ENCODE results near the gene ZNF407.
"Not testable (repeated sequence)": the region's sequence is repeated elsewhere in the genome, so short reads cannot be mapped to it uniquely, and the experiment has no call there.

ZNF407 gene

GRCh38 chr18:75100832-75101630 lies 503.4 kb downstream of the ZNF407 start:
- POLR2A ChIA-PET = no interaction called here
- CTCF ChIA-PET = no interaction called here
- no peak for TF ChIP-seq FOXA1 (IDR thresholded peaks at IDR 0.05)
- no peak for TF ChIP-seq SUZ12 (IDR thresholded peaks at IDR 0.05)
- no peak for TF ChIP-seq SP1 (IDR thresholded peaks at IDR 0.05)
- DNase-seq (ENCODE audit: extremely low spot score) = no peak

- TF ChIP-seq FOXK2 (IDR thresholded peaks at IDR 0.05) (no peak), CTBP1 (IDR thresholded peaks at IDR 0.05; ENCODE audit: borderline replicate concordance) (no peak), ELF4 (IDR thresholded peaks at IDR 0.05) (no peak), ZNF384 (IDR thresholded peaks at IDR 0.05) (no peak), L3MBTL2 (conservative IDR thresholded peaks at IDR 0.05) (no peak), LEF1 (IDR thresholded peaks at IDR 0.05; ENCODE audit: borderline replicate concordance) (no peak), ARNT (IDR thresholded peaks at IDR 0.05) (no peak), FOXM1 (IDR thresholded peaks at IDR 0.05; ENCODE audit: borderline replicate concordance) (no peak), TARDBP (IDR thresholded peaks at IDR 0.05) (no peak), SP1 (IDR thresholded peaks at IDR 0.05) (no peak), SUZ12 (IDR thresholded peaks at IDR 0.05) (no peak), NFRKB (IDR thresholded peaks at IDR 0.05) (no peak)
- POLR2A ChIA-PET = no interaction called here
- DNase-seq (ENCODE audit: extremely low spot score) = no peak
- CTCF ChIA-PET = no interaction called here
Measured at GRCh38 chr18:75101916-75102315, 504.2 kb downstream of the ZNF407 start.

GRCh38 chr18:75104029-75104428 lies 506.4 kb downstream of the ZNF407 start:
- DNase-seq (ENCODE audit: extremely low spot score); POLR2A ChIA-PET; CTCF ChIA-PET: not testable (repeated sequence)

- DNase-seq (ENCODE audit: extremely low spot score) = no peak
- TF ChIP-seq FOXM1 (IDR thresholded peaks at IDR 0.05; ENCODE audit: borderline replicate concordance) = no peak
- TF ChIP-seq CTBP1 (IDR thresholded peaks at IDR 0.05; ENCODE audit: borderline replicate concordance) = no peak
- no peak for TF ChIP-seq BHLHE40 (IDR thresholded peaks at IDR 0.05; ENCODE audit: borderline replicate concordance)
- no peak for TF ChIP-seq NFRKB (IDR thresholded peaks at IDR 0.05)
- no peak for TF ChIP-seq ZNF384 (IDR thresholded peaks at IDR 0.05)
- TF ChIP-seq ARNT (IDR thresholded peaks at IDR 0.05) = no peak
- no peak for TF ChIP-seq FOXK2 (IDR thresholded peaks at IDR 0.05)
- no peak for TF ChIP-seq TARDBP (IDR thresholded peaks at IDR 0.05)
- TF ChIP-seq L3MBTL2 (conservative IDR thresholded peaks at IDR 0.05) = no peak
- TF ChIP-seq LEF1 (IDR thresholded peaks at IDR 0.05; ENCODE audit: borderline replicate concordance) = no peak
- TF ChIP-seq ELF4 (IDR thresholded peaks at IDR 0.05) = no peak
- no peak for TF ChIP-seq SUZ12 (IDR thresholded peaks at IDR 0.05)
- TF ChIP-seq SP1 (IDR thresholded peaks at IDR 0.05) = no peak
- TF ChIP-seq PKNOX1 (IDR thresholded peaks at IDR 0.05) = no peak
- no peak for TF ChIP-seq FOXA1 (IDR thresholded peaks at IDR 0.05)
- TF ChIP-seq HDGF (IDR thresholded peaks at IDR 0.05; ENCODE audit: borderline replicate concordance) = no peak
- ChIA-PET POLR2A (no interaction called here), CTCF (no interaction called here)
Measured at GRCh38 chr18:75104483-75104882, 506.8 kb downstream of the ZNF407 start.

GRCh38 chr18:75105551-75106254 lies 508.0 kb downstream of the ZNF407 start:
- ChIA-PET POLR2A (no interaction called here), CTCF (no interaction called here)
- TF ChIP-seq TARDBP (IDR thresholded peaks at IDR 0.05) = no peak
- DNase-seq (ENCODE audit: extremely low spot score) = no peak

- CTCF ChIA-PET = no interaction called here
- POLR2A ChIA-PET = no interaction called here
- no peak for DNase-seq (ENCODE audit: extremely low spot score)
- TF ChIP-seq L3MBTL2 (conservative IDR thresholded peaks at IDR 0.05) = no peak
- TF ChIP-seq ELF4 (IDR thresholded peaks at IDR 0.05) = no peak
- no peak for TF ChIP-seq ZNF384 (IDR thresholded peaks at IDR 0.05)
- no peak for TF ChIP-seq NFRKB (IDR thresholded peaks at IDR 0.05)
- TF ChIP-seq PKNOX1 (IDR thresholded peaks at IDR 0.05) = no peak
- no peak for TF ChIP-seq SP1 (IDR thresholded peaks at IDR 0.05)
- TF ChIP-seq LEF1 (IDR thresholded peaks at IDR 0.05; ENCODE audit: borderline replicate concordance) = no peak
- no peak for TF ChIP-seq SUZ12 (IDR thresholded peaks at IDR 0.05)
- no peak for TF ChIP-seq ARNT (IDR thresholded peaks at IDR 0.05)
- no peak for TF ChIP-seq CTBP1 (IDR thresholded peaks at IDR 0.05; ENCODE audit: borderline replicate concordance)
- no peak for TF ChIP-seq FOXM1 (IDR thresholded peaks at IDR 0.05; ENCODE audit: borderline replicate concordance)
Measured at GRCh38 chr18:75106746-75107145, 509.1 kb downstream of the ZNF407 start.

GRCh38 chr18:75107196-75107930 lies 509.7 kb downstream of the ZNF407 start:
- POLR2A ChIA-PET = no interaction called here
- TF ChIP-seq PKNOX1 (IDR thresholded peaks at IDR 0.05) = no peak
- no peak for TF ChIP-seq SUZ12 (IDR thresholded peaks at IDR 0.05)
- no peak for TF ChIP-seq LEF1 (IDR thresholded peaks at IDR 0.05; ENCODE audit: borderline replicate concordance)
- TF ChIP-seq NFRKB (IDR thresholded peaks at IDR 0.05) = no peak
- TF ChIP-seq ZNF384 (IDR thresholded peaks at IDR 0.05) = no peak
- DNase-seq (ENCODE audit: extremely low spot score) = no peak
- CTCF ChIA-PET = interaction anchor here (0.5 kb wide), 1 partner anchor 16 kb away, joined by 3 read pairs; no protein-coding TSS in a partner anchor
